Placental pericyte (primary cell): ENCODE results near the gene C1orf232. TPM values are rescaled to one million over a fixed set of nuclear protein-coding genes. Genes with fewer than 3 reads are reported as not detected.

Experiments used
- total RNA-seq: library from RNA; depleted of rRNA; stranded (reverse); fragments of >200 nt; gene quantifications from 2 replicates; pipeline ENCODE4 v1.2.3, GENCODE V29; 2012

The C1orf232 gene
- total RNA-seq = not detected in 2 replicates

GRCh38 chr1:26168410-26169197 lies at the start of gene C1orf232:
Gene C1orf232, minus strand, starts transcription at chr1:26168963. Its CDS starts 464 bp downstream, at chr1:26168499.

GRCh38 chr1:26190373-26190987 lies 21.7 kb upstream of the C1orf232 start, which contains the start of gene CATSPER4:
Gene CATSPER4, plus strand, starts transcription at chr1:26190602. Its CDS starts 26 bp downstream, at chr1:26190628.

GRCh38 chr1:26177182-26177684 lies 8.5 kb upstream of the C1orf232 start, which contains the start of gene CNKSR1:
Gene CNKSR1, plus strand, starts transcription at chr1:26177491. Its CDS starts 57 bp downstream, at chr1:26177548.

GRCh38 chr1:26171084-26172072 lies 2.6 kb upstream of the C1orf232 start, which contains the start of gene ZNF593OS:
Gene ZNF593OS, minus strand, starts transcription at chr1:26171832. Its CDS starts 171 bp downstream, at chr1:26171661.

GRCh38 chr1:26169669-26170471 lies 1.1 kb upstream of the C1orf232 start, which contains the start of gene ZNF593:
Gene ZNF593, plus strand, starts transcription at chr1:26169908. Its CDS starts 76 bp downstream, at chr1:26169984.

GRCh38 chr1:26158908-26159742 lies 9.6 kb downstream of the C1orf232 start, which contains the start of gene FAM110D:
Gene FAM110D, plus strand, starts transcription at chr1:26159079. Its CDS starts 2,213 bp downstream, at chr1:26161292.

Other genes with a start within 250 kb of the C1orf232 start
- 7.9 and 13.2 TPM in 2 replicates for gene PAFAH2, start 170.9 kb downstream of the C1orf232 start, total RNA-seq
- gene EXTL1, start 147.2 kb downstream of the C1orf232 start, total RNA-seq = under 0.01 and 0.43 TPM in 2 replicates
- not detected in 2 replicates for gene SLC30A2, start 122.8 kb downstream of the C1orf232 start, total RNA-seq
- 0.22 TPM in 1 of 2 replicates, not detected in the other for gene TRIM63, start 101.3 kb downstream of the C1orf232 start, total RNA-seq
- gene PDIK1L, start 57.1 kb downstream of the C1orf232 start, total RNA-seq = 4.6 and 5.6 TPM in 2 replicates
- not detected in 2 replicates for gene FAM110D, start 9.9 kb downstream of the C1orf232 start, total RNA-seq
- gene ZNF593, start 945 bp upstream of the C1orf232 start, total RNA-seq = 24.3 and 26.3 TPM in 2 replicates
- not detected in 2 replicates for gene ZNF593OS, start 2.9 kb upstream of the C1orf232 start, total RNA-seq
- 0.22 TPM in 1 of 2 replicates, not detected in the other for gene CNKSR1, start 8.5 kb upstream of the C1orf232 start, total RNA-seq
- not detected in 2 replicates for gene CATSPER4, start 21.6 kb upstream of the C1orf232 start, total RNA-seq
- 2.4 and 13.7 TPM in 2 replicates for gene CEP85, start 65.2 kb upstream of the C1orf232 start, total RNA-seq
- 32.0 and 36.7 TPM in 2 replicates for gene SH3BGRL3, start 111.1 kb upstream of the C1orf232 start, total RNA-seq
- 6.8 and 7.7 TPM in 2 replicates for gene UBXN11, start 137.7 kb upstream of the C1orf232 start, total RNA-seq
- gene CD52, start 149.0 kb upstream of the C1orf232 start, total RNA-seq = not detected in 2 replicates
- gene CRYBG2, start 185.2 kb upstream of the C1orf232 start, total RNA-seq = under 0.01 TPM in 1 of 2 replicates, not detected in the other
- not detected in 2 replicates for gene ZNF683, start 203.8 kb upstream of the C1orf232 start, total RNA-seq
- gene LIN28A, start 241.9 kb upstream of the C1orf232 start, total RNA-seq = not detected in 2 replicates